Epithelial cell of esophagus (primary cell): ENCODE results near the gene VGF.

Source experiments
- DNase-seq: peaks from one replicate; pipeline ENCODE4 v3.0.0; 2010; ENCODE audit warnings: low read depth
- H3K4me3 ChIP-seq: 2 replicates; pipeline ENCODE4 v1.5.1; 2011; ENCODE audit warnings: mild to moderate bottlenecking, low read length, control low read depth
- CTCF ChIP-seq: IDR thresholded peaks from 2 replicates; pipeline ENCODE4 v1.5.1; 2011; ENCODE audit warnings: low read depth, mild to moderate bottlenecking, low read length, control low read depth, inconsistent platforms; ENCODE audit not compliant: insufficient read depth; ENCODE audit errors: missing control alignments

VGF gene

GRCh38 chr7:101151908-101152651, 13.3 kb downstream of the VGF start:
- DNase-seq = no peak
- no peak overlapping the region for H3K4me3 ChIP-seq
- no peak for TF ChIP-seq CTCF

DNA sequence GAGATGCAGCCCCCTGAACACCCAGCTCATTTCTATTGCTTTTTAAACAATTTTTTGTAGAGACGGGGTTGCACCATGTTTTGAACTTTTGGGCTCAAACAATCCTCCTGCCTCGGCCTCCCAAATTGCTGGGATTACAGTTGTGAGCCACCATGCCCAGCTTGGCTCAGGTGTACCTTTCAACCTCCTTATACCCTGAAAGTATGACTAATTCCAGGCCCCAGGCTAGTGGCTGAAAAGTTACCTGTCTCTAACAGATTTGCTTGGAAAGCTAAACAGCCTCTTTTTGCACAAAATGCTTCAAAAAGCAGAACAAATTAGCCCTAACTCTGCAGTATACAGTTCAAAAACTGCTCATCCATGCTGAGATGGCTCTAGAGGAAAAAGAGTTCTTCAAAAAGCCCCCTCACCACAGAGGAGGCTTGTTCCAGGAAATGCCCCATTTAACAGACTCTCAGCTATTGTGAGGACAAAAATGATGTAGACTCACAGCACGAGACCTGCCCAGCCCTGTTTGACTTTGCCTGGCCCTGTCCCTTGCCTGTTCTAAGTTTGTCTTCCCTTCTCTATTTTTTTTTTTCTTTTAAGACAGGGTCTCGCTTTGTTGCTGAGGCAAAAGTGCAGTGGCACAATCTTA, 24.5 kb downstream of the VGF start:
- DNase-seq = peak; percentile 83
- H3K4me3 ChIP-seq = no peak overlapping the region
- TF ChIP-seq CTCF = no peak

GRCh38 chr7:101140339-101140699, 25.1 kb downstream of the VGF start:
- TF ChIP-seq CTCF = no peak
- no peak overlapping the region for H3K4me3 ChIP-seq
- no peak for DNase-seq

DNA sequence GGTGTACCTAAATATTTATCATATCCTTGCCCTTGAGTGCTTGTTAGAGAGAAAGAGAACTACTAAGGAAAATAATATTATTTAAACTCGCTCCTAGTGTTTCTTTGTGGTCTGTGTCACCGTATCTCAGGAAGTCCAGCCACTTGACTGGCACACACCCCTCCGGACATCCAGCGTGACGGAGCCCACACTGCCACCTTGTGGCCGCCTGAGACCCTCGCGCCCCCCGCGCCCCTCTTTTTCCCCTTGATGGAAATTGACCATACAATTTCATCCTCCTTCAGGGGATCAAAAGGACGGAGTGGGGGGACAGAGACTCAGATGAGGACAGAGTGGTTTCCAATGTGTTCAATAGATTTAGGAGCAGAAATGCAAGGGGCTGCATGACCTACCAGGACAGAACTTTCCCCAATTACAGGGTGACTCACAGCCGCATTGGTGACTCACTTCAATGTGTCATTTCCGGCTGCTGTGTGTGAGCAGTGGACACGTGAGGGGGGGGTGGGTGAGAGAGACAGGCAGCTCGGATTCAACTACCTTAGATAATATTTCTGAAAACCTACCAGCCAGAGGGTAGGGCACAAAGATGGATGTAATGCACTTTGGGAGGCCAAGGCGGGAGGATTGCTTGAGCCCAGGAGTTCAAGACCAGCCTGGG, 27.0 kb downstream of the VGF start:
- H3K4me3 ChIP-seq = no peak overlapping the region
- peak; percentile 98 for DNase-seq
- TF ChIP-seq CTCF = peak; percentile 32

DNA sequence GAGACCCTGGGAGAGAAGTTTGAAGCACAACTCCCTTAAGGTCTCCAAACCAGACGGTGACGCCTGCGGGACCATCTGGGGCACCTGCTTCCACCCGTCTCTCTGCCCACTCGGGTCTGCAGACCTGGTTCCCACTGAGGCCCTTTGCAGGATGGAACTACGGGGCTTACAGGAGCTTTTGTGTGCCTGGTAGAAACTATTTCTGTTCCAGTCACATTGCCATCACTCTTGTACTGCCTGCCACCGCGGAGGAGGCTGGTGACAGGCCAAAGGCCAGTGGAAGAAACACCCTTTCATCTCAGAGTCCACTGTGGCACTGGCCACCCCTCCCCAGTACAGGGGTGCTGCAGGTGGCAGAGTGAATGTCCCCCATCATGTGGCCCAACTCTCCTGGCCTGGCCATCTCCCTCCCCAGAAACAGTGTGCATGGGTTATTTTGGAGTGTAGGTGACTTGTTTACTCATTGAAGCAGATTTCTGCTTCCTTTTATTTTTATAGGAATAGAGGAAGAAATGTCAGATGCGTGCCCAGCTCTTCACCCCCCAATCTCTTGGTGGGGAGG, 27.6 kb downstream of the VGF start:
- no peak for TF ChIP-seq CTCF
- no peak for DNase-seq
- H3K4me3 ChIP-seq = no peak overlapping the region

GRCh38 chr7:101134399-101134980, 30.9 kb downstream of the VGF start:
- H3K4me3 ChIP-seq = no peak overlapping the region
- no peak for TF ChIP-seq CTCF
- no peak for DNase-seq
